Amygdala (tissue), 56 donors: Measurements from ENCODE around the gene CFAP74.
"Not testable (repeated sequence)": the region's sequence is repeated elsewhere in the genome, so short reads cannot be mapped to it uniquely, and the experiment has no call there.

Source experiments
- DNase-seq, 56 donors: peaks; one replicate each; lab custom pipeline; 2025; lab: John Stamatoyannopoulos, UW

Gene CFAP74

DNA sequence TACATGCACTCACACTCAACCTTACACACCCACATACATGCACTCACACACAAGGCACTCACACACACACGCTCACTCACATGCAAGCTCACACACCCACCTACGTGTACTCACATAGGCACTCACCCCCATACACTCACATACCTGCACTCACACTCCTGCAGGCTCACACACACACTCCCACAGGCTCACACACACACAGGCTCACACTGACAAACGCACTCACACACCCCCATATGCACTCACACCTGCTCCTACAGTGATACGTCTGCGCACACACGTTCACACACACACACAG is 65.4 kb downstream of the CFAP74 start:
- no peak for DNase-seq

DNA sequence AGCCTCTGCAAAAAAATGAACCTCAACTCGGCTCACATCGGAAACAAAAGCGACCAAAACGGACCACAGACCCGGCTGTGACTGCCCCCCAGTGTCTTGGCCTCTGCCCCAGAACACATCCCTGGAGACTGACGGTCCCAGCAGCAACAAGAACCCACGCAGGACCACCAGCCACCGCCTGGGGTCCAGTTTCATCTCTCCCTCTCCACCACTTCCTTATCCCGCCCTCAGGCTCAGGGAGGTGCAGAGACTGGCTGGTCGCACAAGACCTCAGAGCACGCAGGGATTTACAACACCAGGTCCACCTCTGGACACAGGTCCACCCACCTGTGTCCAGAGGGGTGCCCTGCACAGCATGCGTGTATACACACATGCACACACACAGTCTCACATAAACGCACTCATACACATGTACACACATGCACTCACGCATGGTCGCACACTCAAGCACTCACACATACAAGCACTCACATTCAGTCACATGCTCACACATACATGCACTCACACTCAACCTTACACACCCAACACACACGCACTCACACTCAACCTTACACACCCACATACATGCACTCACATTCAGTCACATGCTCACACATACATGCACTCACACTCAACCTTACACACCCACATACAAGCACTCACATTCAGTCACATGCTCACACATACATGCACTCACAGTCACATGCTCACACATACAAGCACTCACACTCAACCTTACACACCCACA is 65.9 kb downstream of the CFAP74 start:
- no peak for DNase-seq

DNA sequence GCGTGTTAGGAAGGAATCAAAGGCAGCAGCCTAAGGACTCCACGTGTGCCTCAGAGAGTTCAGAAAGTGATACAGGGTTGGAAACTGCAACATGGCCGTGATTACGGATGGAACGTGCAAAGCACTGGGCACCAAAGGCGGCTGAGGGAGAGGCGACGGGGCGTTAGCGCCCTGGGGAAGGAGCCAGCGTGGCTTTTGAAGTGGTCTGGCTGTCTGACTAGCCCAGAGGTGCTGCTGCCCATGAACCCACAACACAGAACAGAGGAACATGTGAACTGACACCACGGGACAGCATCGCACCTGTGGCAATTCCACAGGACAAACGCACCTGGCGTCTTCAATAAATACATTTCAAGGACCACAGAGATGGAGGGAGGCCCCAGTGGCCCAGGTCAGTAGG is 66.5 kb downstream of the CFAP74 start:
- no peak for DNase-seq

DNA sequence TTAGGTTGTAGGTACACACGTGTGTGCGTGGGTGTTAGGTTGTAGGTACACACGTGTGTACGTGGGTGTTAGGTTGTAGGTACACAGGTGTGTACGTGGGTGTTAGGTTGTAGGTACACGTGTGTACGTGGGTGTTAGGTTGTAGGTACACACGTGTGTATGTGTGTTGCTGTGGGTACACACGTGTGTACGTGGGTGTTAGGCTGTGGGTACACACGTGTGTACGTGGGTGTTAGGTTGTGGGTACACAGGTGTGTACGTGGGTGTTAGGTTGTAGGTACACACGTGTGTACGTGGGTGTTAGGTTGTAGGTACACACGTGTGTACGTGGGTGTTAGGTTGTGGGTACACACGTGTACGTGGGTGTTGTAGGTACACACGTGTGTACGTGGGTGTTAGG is 68.7 kb downstream of the CFAP74 start:
- not testable (repeated sequence) for DNase-seq

DNA sequence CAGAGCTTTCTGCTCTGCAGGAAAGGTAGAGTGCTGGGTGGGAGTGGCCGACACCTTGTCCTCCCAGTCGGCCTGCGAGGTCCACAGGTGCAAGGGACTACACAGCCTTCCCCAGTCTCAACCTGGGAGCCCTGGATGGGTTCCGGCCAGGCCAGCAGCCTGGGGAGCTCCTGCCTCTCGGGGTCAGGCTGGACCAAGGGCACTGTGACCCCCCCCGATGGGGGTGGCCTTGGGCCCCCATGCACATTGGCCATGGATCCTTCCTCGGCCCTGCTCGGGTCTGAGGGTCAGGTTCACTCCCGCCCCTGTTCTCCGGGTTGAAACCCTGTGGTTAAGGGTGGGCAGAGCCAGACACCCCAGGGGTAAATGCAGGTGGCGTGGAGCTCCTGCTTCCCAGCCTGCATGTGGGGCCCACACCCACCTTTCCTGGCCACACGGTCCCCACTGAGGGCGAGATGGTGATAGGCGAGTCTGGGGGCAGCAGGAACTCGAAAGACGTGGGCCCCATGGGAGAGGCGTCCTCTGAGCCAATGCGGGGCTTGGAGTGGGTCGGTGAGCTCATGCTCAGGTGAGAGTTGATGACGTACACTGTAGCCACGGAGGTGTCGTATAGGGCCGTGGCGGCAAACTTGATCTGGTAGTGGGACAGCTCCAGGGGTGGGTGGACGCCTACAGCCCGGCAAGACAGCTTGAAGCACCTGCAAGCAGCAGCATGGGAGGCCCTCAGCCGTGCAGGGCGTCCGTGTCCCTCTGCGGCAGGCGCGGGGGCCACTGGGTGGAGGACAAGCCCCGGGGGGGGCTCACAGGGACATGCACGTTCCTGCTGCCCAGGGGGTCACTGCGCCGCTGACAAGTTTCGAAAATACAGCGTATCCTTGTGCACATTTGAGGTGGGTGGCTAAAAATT is 73.7 kb downstream of the CFAP74 start:
- DNase-seq = no peak

DNA sequence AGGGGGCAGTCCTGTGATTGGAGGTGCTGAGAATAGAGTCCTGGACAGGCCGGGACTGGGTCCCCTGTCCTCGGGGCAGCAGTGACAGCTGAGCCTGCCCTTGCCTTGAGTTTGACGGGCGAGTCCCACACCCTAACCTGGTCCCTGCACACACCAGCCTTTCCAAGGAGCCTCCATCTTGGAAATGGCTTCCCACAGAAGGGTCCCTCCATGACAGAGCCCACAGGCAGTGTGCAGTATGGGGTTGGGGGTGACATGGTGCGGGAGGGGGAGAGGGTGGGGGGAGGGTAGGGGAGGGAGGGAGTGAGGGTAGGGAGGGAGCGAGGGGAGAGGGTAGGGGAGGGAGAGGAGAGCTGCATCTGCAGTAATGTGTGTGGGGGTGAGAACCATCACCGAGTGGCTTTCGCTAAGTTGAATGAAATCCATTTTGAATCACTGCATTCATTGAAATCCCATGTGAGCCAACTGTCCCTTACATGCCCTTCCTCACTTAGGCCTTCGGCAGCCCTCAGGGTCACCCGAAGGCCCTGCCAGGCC is 74.4 kb downstream of the CFAP74 start:
- DNase-seq = no peak

DNA sequence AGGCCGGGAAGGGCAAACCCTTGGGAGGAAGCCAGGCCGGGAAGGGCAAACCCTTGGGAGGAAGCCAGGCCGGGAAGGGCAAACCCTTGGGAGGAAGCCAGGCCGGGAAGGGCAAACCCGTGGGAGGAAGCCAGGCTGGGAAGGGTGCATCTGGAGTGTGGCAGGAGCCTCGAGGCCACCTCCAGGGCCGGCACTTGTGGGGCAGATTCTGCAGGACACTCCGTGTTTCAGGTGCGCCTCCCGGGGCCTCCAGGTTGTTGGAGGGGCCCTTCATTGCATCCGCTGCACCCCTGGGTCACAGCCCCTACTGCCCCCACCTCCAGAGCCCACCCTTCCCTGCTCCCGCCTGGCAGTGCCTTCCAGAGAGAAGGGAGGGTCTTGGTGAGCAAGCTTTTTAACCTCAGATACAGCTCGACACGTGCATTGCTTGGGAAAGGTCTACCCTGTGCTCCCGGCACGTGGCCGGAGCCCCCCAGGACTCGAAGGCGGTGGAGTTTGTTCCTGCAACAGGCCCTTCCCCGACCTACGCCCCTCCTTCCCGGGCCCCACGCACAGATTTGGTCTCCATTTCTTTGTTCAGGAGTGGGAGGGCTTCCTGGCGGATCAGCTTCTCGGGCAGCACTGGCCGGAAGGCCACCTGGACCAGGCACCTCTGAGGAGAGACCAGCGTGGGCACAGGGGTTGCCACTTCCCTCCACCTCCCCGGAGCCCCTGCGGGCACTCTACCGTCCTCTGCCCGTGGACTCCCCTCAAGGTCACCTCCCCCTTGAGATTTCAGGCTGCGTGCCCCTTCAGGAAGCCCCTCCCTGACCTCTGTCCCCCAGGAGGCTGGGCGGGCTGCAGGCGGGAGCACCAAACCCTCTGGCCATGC is 75.1 kb downstream of the CFAP74 start:
- no peak for DNase-seq

DNA sequence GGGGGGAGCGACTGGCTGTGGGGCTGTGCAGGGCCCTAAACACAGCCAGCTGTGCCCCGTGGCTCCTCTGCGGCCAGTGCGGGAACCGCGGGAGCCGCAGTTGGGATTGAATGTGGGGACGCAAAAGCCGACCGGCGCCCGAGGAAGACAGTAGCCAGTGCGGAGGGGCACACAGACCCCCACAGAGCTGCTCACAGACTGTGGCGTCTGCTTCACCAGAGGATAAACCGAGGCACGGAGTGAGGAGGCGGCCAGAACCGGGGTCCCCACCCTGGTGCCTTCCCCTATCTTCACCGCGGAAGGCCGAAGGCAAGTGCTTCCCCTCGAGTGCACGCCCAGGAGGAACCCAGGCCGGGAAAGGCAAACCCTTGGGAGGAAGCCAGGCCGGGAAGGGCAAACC is 75.8 kb downstream of the CFAP74 start:
- no peak for DNase-seq

DNA sequence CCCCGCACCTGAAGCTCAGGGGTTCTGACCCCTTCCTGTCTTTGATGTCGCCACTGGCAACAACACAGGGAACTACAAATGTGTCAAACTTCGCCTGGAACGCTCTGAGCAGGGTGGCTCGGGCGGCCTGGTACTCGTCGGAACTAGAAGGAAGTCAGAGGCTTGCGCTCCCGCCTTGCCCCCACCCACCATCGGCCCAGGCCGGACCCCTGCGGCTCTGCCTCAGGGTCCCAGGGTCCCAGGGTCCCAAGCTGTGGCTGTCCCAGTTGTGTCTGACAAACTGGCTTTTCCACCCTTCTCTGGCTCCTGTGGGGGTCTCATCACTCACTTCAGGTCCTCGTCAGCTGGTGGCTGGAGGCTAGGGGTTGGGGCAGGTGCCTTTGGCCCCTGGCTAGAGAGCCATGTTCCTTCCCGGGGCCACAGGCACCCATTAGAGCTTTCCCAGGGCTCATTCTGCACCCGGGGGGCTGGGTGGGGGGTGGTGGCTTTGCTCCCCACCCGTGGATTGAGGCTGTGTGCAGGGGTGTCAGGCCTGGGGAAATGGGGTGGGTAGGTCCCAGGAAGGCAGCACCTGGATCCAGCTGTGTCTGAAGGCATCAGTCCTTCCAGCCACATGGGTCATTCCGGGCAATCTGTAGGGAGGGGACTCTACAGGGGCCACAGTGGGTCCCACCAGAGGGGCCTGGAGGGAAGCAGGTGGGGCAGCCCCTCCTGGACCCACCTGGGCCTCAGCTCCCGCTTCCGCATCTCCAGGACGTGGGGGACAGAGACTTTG is 76.5 kb downstream of the CFAP74 start:
- DNase-seq = no peak

DNA sequence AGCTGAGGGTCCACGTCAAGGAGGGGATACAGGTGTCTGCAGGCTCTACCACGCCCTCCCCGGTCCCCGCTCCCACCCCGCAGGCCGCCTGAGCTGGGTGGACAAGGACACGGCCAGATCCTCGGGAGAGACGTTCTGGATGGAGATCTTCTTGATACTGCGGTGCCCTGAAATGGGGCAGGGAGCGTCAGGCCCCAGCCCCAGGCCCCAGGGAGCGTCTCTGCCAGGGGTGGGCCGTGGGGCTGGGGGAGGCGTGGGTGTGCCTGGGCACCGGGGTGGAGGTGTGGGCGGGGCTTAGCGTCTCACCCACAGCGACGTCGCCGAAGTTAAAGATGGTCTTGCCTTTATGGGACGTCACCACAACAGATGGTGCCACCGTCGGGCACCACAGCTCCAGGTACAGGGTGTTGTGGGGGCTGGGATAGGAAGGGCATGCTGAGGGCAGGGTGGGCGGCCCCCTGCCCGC is 77.2 kb downstream of the CFAP74 start:
- DNase-seq = no peak

DNA sequence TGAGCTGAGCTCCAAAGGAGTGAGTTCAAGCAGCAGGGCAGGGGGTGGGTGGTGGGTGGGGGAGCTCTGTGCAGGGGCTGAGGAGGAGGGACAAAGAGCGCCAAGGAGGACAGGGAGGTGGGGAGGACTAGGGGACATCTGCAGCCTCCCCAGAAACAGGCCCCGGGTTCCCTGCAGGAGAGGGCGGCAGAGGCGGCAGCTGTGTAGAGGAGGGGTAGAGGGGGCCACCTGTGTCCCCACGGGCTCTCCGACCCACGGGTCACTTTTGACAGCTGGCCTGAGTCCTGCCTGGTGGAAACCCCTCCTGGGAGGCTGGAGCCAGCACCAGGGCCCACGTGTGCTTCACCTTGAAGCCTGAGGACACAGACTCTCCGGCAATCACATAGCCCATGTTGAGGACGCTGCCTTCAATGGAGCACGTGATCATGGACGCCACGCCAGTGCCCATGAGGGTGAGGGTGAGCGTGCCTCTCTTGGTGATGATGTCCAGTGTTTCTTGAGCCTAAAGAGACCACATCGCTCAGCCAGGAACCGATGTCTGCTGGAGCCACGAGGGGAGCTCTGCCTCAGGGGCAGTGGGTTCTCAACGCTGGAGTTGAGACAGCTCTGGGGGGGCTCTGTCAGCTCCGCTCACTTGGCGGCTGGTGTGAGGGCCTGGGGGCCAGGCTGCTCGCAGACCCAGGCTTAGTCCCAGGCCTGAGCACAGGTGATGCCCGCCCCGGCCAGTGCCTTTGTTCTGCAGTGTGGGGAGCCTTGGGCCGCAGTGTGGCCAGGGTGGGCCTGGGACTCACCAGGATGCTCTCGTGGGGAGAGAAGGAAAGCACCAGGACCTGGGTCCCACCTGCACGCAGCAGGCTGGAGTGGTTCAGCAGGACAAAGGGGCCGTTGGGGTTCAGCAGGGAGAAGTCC is 77.9 kb downstream of the CFAP74 start:
- no peak for DNase-seq

DNA sequence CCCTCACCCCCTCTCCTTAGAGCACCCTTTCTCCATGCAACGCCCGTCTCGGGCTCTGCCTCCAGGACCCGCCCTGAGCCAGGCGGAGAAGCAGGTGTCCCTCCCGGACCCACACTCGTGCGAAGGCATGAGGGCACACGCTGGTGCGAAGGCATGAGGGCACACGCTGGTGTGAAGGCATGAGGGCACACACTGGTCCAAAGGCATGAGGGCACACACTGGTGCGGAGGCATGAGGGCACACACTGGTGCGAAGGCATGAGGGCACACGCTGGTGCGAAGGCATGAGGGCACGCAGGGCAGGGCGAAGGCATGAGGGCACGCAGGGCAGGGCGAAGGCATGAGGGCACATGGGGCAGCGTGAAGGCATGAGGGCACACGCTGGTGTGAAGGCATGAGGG is 78.7 kb downstream of the CFAP74 start:
- DNase-seq = no peak

DNA sequence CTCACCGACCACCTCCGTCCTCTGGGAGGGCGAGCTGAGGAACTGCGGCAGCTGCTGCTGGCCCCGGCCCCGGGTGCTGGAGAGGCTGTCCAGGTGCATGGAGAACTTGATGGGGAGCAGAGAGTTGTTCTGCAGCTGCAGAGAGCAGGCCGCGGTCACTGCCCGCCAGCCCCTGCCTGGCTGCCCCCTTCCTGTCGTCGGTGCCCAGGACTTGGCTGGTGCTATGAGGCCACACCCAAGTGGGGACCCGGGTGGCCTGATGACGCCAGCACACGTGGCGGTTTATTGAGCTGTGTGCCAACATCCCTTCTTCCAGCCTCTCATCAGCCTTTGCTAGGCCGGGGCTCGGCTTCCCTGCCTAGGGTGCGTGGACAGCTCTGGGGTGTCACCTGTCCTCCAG is 79.2 kb downstream of the CFAP74 start:
- DNase-seq = no peak

DNA sequence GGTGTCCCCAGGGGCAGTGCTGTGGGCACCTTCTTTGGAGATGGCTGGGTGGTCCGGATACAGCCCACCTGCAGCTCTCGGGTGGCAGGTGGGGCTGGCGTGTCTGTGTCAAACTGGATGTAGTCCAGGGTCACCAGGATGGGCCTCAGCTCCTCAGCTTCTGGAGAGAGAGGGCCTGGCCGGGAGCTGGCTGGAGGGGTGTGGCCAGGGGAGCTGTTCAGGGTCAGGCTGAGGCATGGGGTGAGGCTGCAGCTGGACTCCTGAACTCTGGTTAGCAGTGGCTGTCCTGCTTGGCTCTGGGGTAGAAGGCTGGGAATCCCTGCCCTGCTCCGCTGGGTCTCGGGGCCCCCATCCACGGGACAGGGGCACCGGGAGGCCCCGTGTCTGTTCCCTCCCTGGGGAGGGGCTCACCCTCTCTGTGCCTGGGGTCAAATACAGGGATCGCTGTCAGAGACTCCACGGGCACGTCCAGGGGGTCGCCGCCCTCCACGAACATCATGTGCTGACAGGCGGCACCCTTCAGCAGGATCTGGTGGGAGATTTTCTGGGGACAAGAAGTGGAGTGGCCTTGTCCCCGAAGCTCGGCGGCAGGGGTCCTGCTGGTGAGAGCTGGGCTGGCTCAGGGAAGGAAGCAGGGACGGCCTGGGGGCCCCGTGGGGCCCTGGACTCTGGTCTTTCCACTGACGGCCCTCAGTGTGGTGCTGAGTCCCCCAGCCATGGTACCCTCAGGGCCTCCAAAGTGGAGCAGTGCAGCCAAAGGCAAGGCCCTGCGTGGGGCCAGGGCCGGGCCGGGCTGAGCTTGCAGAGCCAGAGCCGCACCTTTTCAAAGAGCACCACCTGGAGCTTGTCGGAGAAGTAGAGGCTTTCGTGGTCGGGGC is 80.4 kb downstream of the CFAP74 start:
- DNase-seq = no peak

DNA sequence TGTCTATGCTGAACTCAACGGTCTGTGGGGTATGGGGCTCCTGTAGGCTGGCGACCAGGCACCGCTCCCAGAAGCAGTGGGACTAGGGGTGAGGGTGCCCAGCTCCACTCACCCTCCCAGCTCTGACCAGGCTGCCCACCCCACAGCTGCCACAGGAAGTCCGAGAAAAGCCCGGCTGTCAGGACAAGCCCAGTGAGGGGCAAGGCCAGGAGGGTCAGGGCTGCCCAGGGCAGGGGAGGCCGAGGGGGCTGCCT is 81.0 kb downstream of the CFAP74 start:
- no peak for DNase-seq

DNA sequence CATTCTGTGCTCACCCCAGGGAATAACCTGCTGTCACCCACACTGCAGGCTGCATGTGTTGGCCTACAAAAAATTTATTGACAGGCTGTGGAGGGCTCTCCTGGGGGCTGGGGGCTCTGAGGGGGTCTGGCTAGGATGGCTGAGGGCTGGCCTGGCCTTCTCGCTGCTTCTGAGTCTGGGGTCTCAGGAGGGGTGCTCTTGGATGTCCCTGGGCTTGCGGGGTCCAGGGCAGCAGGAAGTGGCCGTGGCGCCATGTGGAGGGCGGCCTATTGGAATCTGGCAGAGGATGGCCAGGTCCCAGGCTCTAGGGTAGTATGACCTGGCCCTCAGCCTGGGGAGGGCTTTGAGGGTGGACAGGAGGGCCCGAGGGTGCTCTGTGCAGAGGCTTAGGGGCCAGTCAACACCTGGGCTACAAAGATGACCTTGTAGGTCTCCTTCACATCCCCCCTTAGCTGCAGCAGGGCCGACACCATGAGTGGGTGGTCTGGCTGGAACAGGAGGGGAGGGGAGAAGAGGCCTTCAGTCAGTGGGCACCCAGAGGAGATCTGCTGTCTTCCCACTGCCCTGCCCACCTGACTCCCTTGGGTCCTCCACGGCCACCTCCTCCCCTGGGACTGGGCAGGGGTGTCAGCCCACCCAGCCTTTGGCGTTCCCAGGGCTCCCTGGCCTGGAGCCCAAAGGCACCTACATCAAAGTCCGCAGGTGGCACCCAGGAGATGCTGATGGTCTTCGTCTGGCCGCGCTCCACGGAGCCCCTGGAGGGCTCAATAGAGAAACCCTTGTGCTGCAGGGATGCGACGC is 81.5 kb downstream of the CFAP74 start:
- no peak for DNase-seq

DNA sequence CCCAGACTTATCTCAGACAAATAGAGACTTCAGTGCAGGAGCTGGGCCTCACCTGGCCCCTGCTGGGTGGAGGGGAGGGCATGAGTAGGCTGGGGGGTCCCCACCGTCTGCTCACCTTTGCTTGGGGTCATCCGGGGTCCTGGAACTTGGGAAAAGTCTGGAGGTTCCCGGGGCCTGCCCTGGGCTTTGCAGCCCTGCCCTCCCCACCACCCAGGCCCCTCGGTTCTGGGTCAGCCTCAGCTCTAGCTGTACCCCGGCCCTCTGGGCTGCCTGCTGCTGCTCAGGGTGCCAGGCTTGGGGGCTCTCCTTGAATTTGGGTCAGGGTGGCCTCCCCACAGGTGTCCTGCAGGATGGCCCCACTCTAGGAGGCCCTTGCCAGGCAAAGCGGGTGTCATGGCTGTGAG is 82.1 kb downstream of the CFAP74 start:
- no peak for DNase-seq
